NOMO-1 treated with dmso at 0.1 percent for 144 hours (cell line): ENCODE results near the gene VWA5A.
"Not testable (repeated sequence)": the region's sequence is repeated elsewhere in the genome, so short reads cannot be mapped to it uniquely, and the experiment has no call there.

Source experiments
- DNase-seq: peaks from one replicate; lab custom pipeline; 2025; ENCODE audit not compliant: unreplicated experiment; lab: John Stamatoyannopoulos, UW

VWA5A gene

DNA sequence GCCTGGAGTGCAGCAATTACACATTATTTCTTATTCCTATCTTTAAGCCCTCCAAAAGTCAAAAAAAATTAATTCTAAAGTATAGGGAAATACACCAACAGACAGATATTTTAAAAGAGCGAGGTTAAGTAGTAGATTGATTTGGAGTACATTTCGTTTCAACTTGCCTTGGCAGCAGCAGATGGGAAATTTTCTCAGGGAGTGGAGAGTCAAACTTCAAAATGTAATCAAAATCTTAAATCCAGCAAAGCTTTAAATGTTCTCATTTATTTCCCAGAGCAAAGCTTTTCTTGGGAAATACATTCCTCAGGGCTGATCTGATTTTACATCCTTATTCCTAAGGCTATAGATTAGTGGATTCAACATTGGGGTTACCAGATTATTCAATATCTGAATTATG is 21.9 kb upstream of the VWA5A start:
- no peak for DNase-seq

DNA sequence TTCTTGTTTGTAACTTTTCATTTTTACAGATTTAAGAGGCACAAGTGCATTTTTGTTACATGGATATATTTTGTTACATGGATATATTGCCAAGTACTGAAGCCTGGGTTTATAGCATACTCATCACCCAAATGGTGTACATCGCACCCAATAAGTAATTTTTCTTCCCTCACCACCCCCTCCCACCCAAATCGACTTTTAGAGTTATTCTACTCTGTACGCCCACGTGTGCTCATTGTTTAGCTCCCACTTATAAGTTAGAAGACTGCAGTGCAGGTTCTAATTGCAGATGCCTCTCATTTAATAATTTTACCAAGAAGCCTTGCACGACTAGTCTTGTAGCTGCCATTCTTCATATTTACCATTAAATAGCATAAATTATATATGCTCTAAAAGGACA is 20.5 kb upstream of the VWA5A start:
- no peak for DNase-seq

DNA sequence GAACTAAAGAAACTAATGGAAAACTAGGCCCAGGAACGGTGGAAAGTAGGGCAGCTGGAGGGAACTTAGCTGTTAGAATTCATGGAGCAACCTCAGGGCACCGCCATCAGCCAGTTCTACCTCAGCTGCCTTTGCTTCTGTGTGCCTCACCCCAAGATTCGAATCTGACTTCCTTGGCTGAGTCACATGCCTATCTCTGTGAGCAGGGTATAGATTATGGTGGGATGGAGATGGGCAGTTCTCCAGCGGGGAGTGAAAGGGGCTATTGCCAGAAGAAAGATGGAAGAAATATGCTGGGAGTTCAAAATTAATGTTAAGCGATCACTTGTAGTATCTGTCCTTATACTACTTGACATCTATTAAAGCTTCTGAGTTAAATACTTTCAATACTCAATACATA is 18.9 kb upstream of the VWA5A start:
- DNase-seq, result no peak

DNA sequence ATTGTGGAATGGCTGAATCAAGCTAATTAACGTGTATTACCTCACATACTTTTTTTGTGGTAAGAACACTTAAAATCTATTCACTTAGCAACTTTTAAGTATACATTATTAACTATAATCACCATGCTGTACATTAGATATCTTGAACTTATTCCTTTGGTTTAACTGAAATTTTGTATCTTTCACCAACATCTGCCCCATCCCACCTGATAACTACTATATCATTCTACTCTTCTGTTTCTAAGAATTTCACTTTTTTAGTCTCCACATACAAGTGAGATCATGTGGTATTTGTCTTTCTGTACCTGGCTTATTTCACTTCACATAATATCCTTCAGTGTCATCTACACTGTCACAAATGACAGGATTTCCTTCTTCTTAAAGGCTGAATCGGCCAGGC is 17.1 kb upstream of the VWA5A start:
- no peak for DNase-seq

- DNase-seq, result peak; percentile 31
These were observed 13.5 kb upstream of the VWA5A start for GRCh38 chr11:124101737-124102136.

- no peak for DNase-seq
These were observed 7.1 kb upstream of the VWA5A start for GRCh38 chr11:124108156-124108555.

DNA sequence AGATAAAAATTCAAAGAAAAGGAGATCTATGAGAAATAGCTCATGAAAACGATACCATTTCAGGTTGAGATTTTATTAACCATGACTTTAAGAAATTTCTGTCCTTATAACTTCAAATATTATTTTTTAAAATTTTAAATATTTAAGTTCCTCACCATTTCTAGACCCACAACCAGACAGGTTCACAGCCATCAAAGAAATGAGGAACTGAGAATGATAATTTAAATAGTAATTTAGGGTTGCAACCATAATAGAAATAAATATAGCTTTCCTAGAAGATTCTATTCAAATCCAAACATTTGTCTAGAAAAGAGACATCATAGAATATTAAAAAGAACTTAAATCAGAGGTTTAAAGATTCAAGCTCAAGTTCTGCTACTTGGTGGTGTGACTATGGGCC is 5.9 kb upstream of the VWA5A start:
- DNase-seq, result peak; percentile 13

GRCh38 chr11:124110201-124110600 is 5.0 kb upstream of the VWA5A start:
- no peak for DNase-seq

DNA sequence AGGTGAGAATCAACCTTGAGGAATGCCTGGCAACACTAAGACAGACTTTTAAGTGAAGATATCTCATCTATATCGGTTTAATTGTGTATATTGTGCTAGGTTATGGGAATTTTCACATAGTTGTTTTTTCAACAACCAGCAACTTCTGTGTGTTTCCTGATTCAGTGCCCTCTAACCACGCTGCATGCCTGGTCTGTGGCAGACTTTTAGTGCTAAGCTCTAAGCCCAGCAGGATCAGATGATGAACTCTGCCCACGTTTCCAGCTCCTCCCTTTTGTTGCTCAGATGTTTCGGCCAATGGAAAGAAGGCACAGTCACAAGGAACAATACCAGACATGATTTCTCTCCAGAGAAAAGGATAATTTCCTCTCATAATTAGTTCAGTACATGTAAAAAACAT is 1.4 kb upstream of the VWA5A start:
- DNase-seq, result no peak

DNA sequence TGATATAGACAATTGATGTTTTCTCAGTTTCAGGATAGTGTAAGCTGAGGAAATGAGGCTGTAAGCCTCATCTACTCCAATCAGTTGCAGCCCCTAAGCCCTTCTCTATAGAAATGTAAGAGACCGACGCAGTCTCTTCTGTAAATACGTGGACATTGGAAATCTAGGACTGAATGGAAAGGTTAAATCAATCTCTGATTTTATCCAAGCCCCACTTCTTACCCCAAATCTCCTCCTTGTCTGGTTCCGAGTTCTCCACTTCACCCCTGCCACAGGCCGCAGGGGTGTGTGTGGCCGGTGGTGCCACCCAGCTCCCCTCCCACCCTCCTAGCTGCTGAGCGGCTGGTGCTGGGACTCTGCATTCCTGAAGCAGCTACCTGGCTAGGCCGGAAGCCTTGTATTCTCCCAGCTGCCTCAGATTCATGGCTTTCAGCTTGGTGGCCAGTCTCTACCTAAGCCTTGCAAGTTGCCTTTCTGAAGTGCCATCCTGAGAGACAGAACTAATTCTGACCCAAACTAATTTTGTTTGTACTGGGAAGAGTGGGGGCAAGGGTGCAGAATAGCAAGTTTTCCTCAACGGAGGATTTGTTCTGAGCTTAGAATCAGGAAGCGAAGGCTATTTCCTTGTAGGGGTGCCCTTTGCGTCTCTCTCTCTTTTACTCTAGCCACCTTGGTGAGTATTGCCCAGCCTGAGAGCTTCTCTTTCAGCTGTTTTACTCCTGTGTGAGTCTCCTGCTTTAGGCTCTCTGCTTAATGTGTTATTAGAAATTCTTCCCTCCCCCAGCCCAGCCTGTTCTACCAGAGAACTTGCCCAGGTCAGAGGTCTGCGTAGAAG is 749 bp downstream of the VWA5A start:
- no peak for DNase-seq

- DNase-seq, result no peak
These were observed 3.9 kb downstream of the VWA5A start for GRCh38 chr11:124119103-124119502.

- no peak for DNase-seq
These were observed 5.6 kb downstream of the VWA5A start for GRCh38 chr11:124120891-124121290.

DNA sequence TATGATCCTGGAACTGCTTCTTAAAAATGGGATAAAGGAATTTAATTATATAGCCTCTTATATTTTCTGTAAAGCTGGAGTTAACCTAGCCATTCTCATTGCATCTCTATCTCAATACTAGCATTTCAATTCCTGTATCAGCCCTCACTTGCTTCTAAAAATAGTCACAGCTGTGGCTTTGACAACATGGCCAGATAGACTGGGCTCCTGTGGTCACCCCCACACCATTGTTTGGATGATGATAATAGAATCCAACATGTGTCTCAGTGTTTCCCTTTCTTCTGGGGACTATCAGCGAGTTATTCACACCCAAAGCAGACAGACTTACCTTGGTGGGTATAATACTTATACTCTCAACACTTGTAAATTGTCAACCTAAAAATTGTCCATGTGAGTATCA is 6.9 kb downstream of the VWA5A start:
- DNase-seq, result no peak

DNA sequence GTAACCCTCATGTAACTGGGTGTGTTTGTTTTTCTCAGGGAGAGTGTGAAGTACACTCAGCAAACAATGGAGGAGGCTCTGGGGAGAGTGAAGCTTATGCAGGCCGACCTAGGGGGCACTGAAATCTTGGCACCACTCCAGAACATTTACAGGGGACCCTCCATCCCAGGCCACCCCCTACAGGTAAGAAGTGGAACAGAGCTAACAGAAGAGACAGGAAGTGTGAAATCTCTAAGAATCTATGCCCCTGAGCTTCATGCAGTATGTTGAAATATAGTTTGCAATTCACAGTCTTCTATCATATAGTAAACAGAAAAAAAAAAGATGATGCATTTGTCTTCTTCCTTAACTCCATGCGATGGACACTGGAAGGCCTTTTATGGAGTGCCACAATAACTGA is 8.4 kb downstream of the VWA5A start:
- DNase-seq, result no peak

- not testable (repeated sequence) for DNase-seq
These were observed 11.9 kb downstream of the VWA5A start for GRCh38 chr11:124127134-124127533.

GRCh38 chr11:124143034-124143433 is 27.8 kb downstream of the VWA5A start:
- DNase-seq, result no peak

GRCh38 chr11:124147951-124148350 is 32.7 kb downstream of the VWA5A start:
- DNase-seq, result no peak

DNA sequence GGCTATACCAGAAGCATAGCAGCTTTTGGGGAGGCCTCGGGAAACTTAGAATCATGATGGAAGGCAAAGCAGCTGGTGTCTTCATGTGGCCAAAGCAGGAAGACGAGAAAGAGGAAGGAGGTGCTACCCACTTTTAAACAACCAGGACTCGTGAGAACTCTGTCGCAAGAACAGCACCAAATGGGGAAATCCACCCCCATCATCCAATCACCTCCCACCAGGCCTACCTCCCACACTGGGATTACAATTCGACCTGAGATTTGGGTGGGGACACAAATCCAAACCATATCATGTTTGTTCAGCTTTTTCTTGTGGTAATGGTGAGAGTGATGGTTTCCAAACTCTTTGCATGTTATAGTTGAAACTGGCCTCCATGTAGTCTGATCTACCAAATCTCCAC is 35.4 kb downstream of the VWA5A start:
- peak; percentile 23 for DNase-seq

DNA sequence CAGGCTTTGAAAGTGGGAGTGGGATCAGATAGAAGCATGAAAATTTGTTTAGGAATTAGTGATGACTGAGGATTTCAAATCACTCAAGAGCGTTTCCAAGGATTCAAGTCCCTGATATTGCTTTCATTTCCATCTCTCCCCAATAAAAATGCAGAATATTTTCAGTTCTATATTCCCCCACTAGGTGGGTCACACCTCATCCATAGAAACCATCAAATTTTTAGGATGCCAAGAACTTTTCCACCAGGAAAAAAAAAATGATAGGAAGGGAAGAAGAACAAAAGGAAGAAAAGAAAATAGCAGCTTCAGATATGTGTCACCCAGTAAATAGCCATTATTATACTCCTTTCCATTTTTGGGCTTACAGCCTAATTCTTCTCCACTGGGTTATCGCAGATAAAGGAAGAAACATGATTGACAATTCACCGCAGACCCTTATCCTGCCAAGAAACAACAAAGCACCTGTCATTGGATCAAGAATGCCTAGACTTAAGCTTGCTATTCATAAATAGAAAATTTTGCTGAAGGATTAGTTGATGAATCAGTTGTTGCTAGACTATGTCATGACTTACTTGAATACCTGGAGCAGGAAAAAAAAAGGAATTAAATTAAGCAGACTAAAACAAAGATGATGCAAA is 37.6 kb downstream of the VWA5A start:
- no peak for DNase-seq

- no peak for DNase-seq
These were observed 38.6 kb downstream of the VWA5A start for GRCh38 chr11:124153821-124154220.

DNA sequence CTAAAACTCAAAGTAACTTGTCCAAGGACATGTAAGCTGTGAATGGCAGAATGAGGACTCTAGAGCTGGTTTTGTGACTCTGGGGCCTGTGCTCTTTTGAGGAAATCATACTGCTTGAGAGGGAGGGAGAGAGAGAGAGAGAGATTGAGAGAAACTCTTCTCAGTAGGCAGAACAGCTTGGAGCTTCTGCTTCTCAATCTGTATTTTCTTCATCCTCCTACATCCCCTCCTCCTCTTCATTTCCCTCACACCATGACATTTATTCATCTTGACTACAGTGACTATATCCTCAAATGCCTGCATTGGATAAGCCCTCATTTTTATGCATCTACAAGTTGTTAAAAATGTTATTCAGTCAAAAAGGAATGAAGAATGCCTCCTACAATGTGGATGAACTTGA is 44.2 kb downstream of the VWA5A start:
- no peak for DNase-seq

GRCh38 chr11:124160986-124161385 is 45.7 kb downstream of the VWA5A start:
- no peak for DNase-seq

DNA sequence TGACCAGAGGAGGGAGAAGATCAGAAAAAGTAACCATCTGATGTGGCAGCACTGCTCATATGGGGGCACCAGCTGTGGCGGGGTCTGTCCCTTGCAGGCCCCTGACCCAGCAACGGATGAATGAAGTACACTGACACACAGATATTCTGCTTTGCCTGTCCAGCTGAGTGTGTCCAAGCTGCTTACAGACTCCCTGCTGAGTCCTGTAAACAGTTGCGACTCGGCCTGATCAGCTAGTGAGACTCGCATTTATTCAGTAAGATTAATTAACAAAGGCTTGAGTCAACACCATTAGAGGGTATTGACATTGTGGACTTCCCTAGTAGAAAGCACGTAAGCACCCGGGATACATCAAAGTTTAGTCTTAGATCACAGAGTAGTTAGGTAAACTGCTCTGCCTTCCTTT is 52.6 kb downstream of the VWA5A start:
- no peak for DNase-seq
